Epithelial cell of proximal tubule (primary cell): ENCODE results near the gene SEMA3G. TPM values are rescaled to one million over a fixed set of nuclear protein-coding genes. Genes with fewer than 3 reads are reported as not detected.

Experiments used
- DNase-seq: peaks from one replicate; pipeline ENCODE4 v3.0.0-alpha.2; 2011; ENCODE audit warnings: low read depth
- H3K4me3 ChIP-seq: 2 replicates; pipeline ENCODE4 v1.5.1; 2011; ENCODE audit warnings: low read depth, mild to moderate bottlenecking, low read length
- total RNA-seq: library from RNA; depleted of rRNA; stranded (reverse); fragments of >200 nt; gene quantifications from 2 replicates; pipeline ENCODE4 v1.2.3, GENCODE V29; 2015
- TF ChIP-seq, protein P1 (sequence below): conservative IDR thresholded peaks from 2 replicates; pipeline ENCODE4 v1.5.1; 2012; ENCODE audit warnings: low read depth, mild to moderate bottlenecking, low read length

The SEMA3G gene
- total RNA-seq, 1 donor from 2014 or later = 5.1 TPM

- H3K4me3 ChIP-seq = peak overlapping the region; percentile 78
- TF ChIP-seq, protein P1, sequence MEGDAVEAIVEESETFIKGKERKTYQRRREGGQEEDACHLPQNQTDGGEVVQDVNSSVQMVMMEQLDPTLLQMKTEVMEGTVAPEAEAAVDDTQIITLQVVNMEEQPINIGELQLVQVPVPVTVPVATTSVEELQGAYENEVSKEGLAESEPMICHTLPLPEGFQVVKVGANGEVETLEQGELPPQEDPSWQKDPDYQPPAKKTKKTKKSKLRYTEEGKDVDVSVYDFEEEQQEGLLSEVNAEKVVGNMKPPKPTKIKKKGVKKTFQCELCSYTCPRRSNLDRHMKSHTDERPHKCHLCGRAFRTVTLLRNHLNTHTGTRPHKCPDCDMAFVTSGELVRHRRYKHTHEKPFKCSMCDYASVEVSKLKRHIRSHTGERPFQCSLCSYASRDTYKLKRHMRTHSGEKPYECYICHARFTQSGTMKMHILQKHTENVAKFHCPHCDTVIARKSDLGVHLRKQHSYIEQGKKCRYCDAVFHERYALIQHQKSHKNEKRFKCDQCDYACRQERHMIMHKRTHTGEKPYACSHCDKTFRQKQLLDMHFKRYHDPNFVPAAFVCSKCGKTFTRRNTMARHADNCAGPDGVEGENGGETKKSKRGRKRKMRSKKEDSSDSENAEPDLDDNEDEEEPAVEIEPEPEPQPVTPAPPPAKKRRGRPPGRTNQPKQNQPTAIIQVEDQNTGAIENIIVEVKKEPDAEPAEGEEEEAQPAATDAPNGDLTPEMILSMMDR = no peak
- no peak for DNase-seq
Observed at GRCh38 chr3:52456169-52456799, 11.4 kb upstream of the SEMA3G start.

GRCh38 chr3:52455283-52456168 lies 10.6 kb upstream of the SEMA3G start, which contains the start of gene NISCH:
Gene NISCH, plus strand, starts transcription at chr3:52455604. Its CDS starts 38 bp downstream, at chr3:52455642.
- H3K4me3 ChIP-seq = peak within 1 kb of the TSS; percentile 78
- TF ChIP-seq, protein P1 = no peak
- no peak for DNase-seq

GRCh38 chr3:52454938-52455282 lies 10.0 kb upstream of the SEMA3G start:
- no peak for DNase-seq
- TF ChIP-seq, protein P1 = no peak
- H3K4me3 ChIP-seq = peak overlapping the region; percentile 78

GRCh38 chr3:52454250-52454937 lies 9.5 kb upstream of the SEMA3G start:
- H3K4me3 ChIP-seq = peak overlapping the region; percentile 78
- TF ChIP-seq, protein P1 = no peak
- DNase-seq = no peak

GRCh38 chr3:52453496-52454249 lies 8.8 kb upstream of the SEMA3G start, which contains the start of gene TNNC1:
Gene TNNC1, minus strand, starts transcription at chr3:52454041. Its CDS starts 26 bp downstream, at chr3:52454015.
- H3K4me3 ChIP-seq = peak within 1 kb of the TSS; percentile 78
- TF ChIP-seq, protein P1 = no peak
- DNase-seq = no peak

DNA sequence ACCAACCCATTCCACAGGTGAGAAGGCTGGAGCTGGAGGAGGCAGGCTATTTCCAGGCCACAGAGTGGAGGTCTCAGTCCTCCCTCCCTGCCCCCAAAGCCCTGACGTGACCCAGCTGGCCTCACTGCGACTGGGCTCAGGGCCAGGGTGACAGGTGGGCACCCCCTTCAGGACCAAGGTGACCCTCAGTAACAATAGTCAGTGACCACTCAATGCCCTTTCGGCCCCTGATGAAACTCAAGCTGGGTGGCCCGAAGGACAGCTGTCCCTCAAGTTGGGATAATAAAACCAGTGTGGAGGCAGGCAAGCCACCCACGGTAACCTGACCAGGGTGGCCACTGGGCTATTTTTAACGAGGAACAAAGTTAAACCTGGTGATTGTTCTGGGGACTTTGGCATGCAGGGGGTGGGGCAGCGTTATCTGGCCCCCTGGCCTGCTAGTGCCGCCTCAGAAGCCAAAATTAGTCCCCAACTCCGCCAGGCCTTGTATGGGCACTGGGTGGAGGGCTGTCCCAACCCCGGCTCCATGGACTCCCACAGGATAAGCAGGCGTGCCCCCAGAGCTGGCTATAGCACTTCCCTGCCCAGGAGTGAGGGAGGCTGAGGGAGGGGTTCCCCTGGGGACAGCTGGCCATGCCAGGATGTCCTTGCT lies 7.8 kb upstream of the SEMA3G start:
- TF ChIP-seq, protein P1 = no peak
- no peak for DNase-seq
- H3K4me3 ChIP-seq = no peak overlapping the region
